Trophoblast cell (in vitro differentiated cells and primary cell): ENCODE results near the gene NOTCH3.

Experiments
- DNase-seq, 2 donors: peaks; one replicate each; pipeline ENCODE4 v3.0.0-alpha.2; 2016
- H2AFZ ChIP-seq: 2 replicates; pipeline ENCODE4 v1.6.1; 2013; ENCODE audit warnings: low read length, moderate library complexity, mild to moderate bottlenecking; ENCODE audit not compliant: insufficient read depth, poor library complexity
- H2AK5ac ChIP-seq: 2 replicates; pipeline ENCODE4 v1.6.1; 2013; ENCODE audit warnings: mild to moderate bottlenecking, low read length
- H2BK120ac ChIP-seq: 2 replicates; pipeline ENCODE4 v1.6.1; 2013; ENCODE audit warnings: low read length, mild to moderate bottlenecking, moderate library complexity; ENCODE audit not compliant: insufficient read depth, poor library complexity
- H2BK12ac ChIP-seq: 2 replicates; pipeline ENCODE4 v1.6.1; 2013; ENCODE audit warnings: mild to moderate bottlenecking, low read length, moderate library complexity
- H2BK5ac ChIP-seq: 2 replicates; pipeline ENCODE4 v1.6.1; 2013; ENCODE audit warnings: low read length, low read depth, moderate library complexity, mild to moderate bottlenecking; ENCODE audit not compliant: poor library complexity
- H3K14ac ChIP-seq: 2 replicates; pipeline ENCODE4 v1.6.1; 2013; ENCODE audit warnings: mild to moderate bottlenecking, low read length
- H3K18ac ChIP-seq: 2 replicates; pipeline ENCODE4 v1.6.1; 2013; ENCODE audit warnings: mild to moderate bottlenecking, low read length
- H3K23ac ChIP-seq: 2 replicates; pipeline ENCODE4 v1.6.1; 2013; ENCODE audit warnings: low read length
- H3K27ac ChIP-seq: 2 replicates; pipeline ENCODE4 v1.5.1; 2013; ENCODE audit warnings: low read depth, mild to moderate bottlenecking, inconsistent platforms, low read length, moderate library complexity
- H3K27me3 ChIP-seq: 2 replicates; pipeline ENCODE4 v1.6.1; 2013; ENCODE audit warnings: inconsistent platforms, mild to moderate bottlenecking, low read length, moderate library complexity; ENCODE audit not compliant: insufficient read depth
- H3K36me3 ChIP-seq, 2 experiments: 1 replicate in 1 of 2; 2 replicates in 1 of 2; pipeline ENCODE4 v1.6.1; 2013; ENCODE audit warnings: low read length in 2 of 2, mild to moderate bottlenecking in 2 of 2, moderate library complexity in 1 of 2; ENCODE audit not compliant: insufficient read depth in 2 of 2, control insufficient read depth in 1 of 2
- H3K4ac ChIP-seq: 2 replicates; pipeline ENCODE4 v1.6.1; 2013; ENCODE audit warnings: low read depth, mild to moderate bottlenecking, low read length, moderate library complexity
- H3K4me1 ChIP-seq, 2 experiments: 1 replicate in 1 of 2; 2 replicates in 1 of 2; pipeline ENCODE4 v1.6.1; 2013; ENCODE audit warnings: low read length in 2 of 2, mild to moderate bottlenecking in 2 of 2, moderate library complexity in 1 of 2; ENCODE audit not compliant: insufficient read depth in 2 of 2, control insufficient read depth in 1 of 2
- H3K4me2 ChIP-seq: 2 replicates; pipeline ENCODE4 v1.6.1; 2013; ENCODE audit warnings: inconsistent platforms, mild to moderate bottlenecking, low read length, moderate library complexity
- H3K4me3 ChIP-seq: 2 replicates; pipeline ENCODE4 v1.5.1; 2013; ENCODE audit warnings: mild to moderate bottlenecking, low read depth, low read length, inconsistent platforms
- H3K79me1 ChIP-seq: one replicate; pipeline ENCODE4 v1.6.1; 2013; ENCODE audit warnings: low read length
- H3K79me2 ChIP-seq: 2 replicates; pipeline ENCODE4 v1.6.1; 2013; ENCODE audit warnings: low read length, mild to moderate bottlenecking; ENCODE audit not compliant: control insufficient read depth, insufficient read depth, poor library complexity
- H3K9ac ChIP-seq: 2 replicates; pipeline ENCODE4 v1.6.1; 2013; ENCODE audit warnings: mild to moderate bottlenecking, low read length
- H3K9me3 ChIP-seq: 2 replicates; pipeline ENCODE4 v1.6.1; 2013; ENCODE audit warnings: low read depth, mild to moderate bottlenecking, control low read depth, inconsistent platforms, low read length; ENCODE audit not compliant: insufficient read depth
- H4K12ac ChIP-seq: 2 replicates; pipeline ENCODE4 v1.6.1; 2013; ENCODE audit warnings: low read depth, mild to moderate bottlenecking, low read length, moderate library complexity
- H4K8ac ChIP-seq: 2 replicates; pipeline ENCODE4 v1.6.1; 2013; ENCODE audit warnings: low read depth, mild to moderate bottlenecking, low read length, moderate library complexity
- H4K91ac ChIP-seq: one replicate; pipeline ENCODE4 v1.6.1; 2013; ENCODE audit warnings: low read depth, mild to moderate bottlenecking, low read length, moderate library complexity
- WGBS: extraction: QIAGEN DNeasy Blood & Tissue Kit; methylation state at CpG from one replicate; pipeline ENCODE4 v1.1.7; 2013; ENCODE audit warnings: missing lambda C conversion rate; ENCODE audit not compliant: insufficient read length, insufficient coverage; ENCODE audit errors: extremely low coverage; 5-methylcytosine and 5-hydroxymethylcytosine counted together

NOTCH3 gene

DNA sequence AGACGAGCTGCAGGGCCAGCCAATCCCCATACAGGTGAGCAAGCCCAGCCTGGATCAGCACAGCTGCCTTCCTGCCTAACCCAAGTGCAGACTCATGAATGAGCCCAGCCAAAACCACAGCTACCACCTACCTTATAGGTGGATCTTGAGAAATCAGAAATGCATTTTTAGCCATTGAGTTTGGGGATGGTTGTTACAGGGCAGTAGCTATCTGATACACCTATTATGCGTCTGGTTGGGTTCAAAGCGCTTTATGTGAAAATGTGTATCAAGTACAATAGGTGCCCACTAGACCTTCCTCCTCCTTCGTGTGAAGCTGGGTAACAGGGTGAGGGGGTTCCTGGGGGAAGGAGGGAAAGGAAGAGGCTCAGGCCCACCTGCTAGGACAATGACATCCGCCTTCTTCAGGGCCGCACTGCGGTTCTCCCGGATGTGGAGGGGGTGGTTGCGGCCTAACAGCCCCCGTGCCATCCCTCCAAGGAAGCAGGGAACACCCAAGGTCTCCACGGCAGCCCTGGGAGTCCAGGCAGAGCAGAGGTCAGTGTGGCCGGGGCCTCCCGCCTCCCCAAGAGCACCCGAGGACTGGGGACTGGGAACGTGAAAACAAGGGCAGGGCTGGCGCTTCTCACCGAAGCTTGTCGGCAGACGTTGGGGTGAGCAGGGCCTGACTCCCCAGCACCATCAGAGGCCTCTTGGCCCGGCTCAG is 81.9 kb downstream of the NOTCH3 start:
- no peak overlapping the region for H2AFZ ChIP-seq
- H3K4me1 ChIP-seq: peaks cover 4 to 6% of the 10 kb centered on the region in 2 experiments
- no peak overlapping the region for H3K4me2 ChIP-seq
- H4K8ac ChIP-seq: no peak overlapping the region
- no peak overlapping the region for H4K91ac ChIP-seq
- H3K4me3 ChIP-seq: no peak overlapping the region
- no peak overlapping the region for H3K23ac ChIP-seq
- H2BK12ac ChIP-seq: no peak overlapping the region
- no peak overlapping the region for H2BK120ac ChIP-seq
- H3K36me3 ChIP-seq: peaks cover 82 to 83% of the 10 kb centered on the region in 2 experiments
- H3K18ac ChIP-seq: peak overlapping the region; percentile 5
- no peak overlapping the region for H4K12ac ChIP-seq
- no peak overlapping the region for H3K27ac ChIP-seq
- WGBS: no CpG with 5 or more reads among the region's 20 CpGs
- no peak overlapping the region for H3K14ac ChIP-seq
- no peak overlapping the region for H3K9ac ChIP-seq
- no peaks in the 10 kb centered on the region for H3K79me2 ChIP-seq
- no peak for DNase-seq
- no peaks in the 10 kb centered on the region for H3K27me3 ChIP-seq
- H3K9me3 ChIP-seq: peaks cover 5% of the 10 kb centered on the region
- no peak overlapping the region for H2BK5ac ChIP-seq
- H3K4ac ChIP-seq: no peak overlapping the region
- no peaks in the 10 kb centered on the region for H3K79me1 ChIP-seq
- H2AK5ac ChIP-seq: peak overlapping the region; percentile 9

DNA sequence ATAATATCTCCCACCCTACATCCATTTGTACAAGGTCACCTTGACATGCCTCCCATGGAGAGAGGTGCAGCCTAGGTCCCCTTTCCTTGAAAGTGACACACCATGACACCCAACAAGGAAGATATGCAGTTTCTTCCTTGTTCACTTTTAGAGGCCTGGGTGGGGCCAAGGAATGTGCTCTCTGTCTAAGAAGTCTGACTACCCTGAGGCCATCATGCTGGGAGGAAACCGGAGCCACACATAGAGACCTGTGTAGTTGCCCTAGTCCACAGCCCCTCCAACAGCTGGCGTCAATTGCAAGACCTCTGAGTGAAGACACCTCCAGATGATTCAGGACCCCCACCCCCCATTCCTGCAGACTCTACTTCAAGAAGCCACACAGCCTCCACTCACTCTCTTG is 82.5 kb downstream of the NOTCH3 start:
- no CpG with 5 or more reads among the region's 2 CpGs for WGBS
- Histone ChIP-seq H2AK5ac (no peak overlapping the region), H3K9ac (no peak overlapping the region), H2BK5ac (no peak overlapping the region), H3K79me1 (no peaks in the 10 kb centered on the region), H3K27ac (no peak overlapping the region), H3K14ac (no peak overlapping the region), H4K12ac (no peak overlapping the region), H2BK12ac (no peak overlapping the region), H3K9me3 (peaks cover 5% of the 10 kb centered on the region), H3K4me2 (no peak overlapping the region), H3K79me2 (no peaks in the 10 kb centered on the region), H4K8ac (no peak overlapping the region), H3K23ac (no peak overlapping the region), H3K36me3 (peaks cover 84 to 88% of the 10 kb centered on the region in 2 experiments), H3K4ac (no peak overlapping the region), H3K27me3 (no peaks in the 10 kb centered on the region), H3K4me1 (peaks cover 4 to 6% of the 10 kb centered on the region in 2 experiments), H3K18ac (no peak overlapping the region), H3K4me3 (no peak overlapping the region), H2BK120ac (no peak overlapping the region), H4K91ac (no peak overlapping the region), H2AFZ (no peak overlapping the region)
- DNase-seq: peak; percentile 61 to 75

DNA sequence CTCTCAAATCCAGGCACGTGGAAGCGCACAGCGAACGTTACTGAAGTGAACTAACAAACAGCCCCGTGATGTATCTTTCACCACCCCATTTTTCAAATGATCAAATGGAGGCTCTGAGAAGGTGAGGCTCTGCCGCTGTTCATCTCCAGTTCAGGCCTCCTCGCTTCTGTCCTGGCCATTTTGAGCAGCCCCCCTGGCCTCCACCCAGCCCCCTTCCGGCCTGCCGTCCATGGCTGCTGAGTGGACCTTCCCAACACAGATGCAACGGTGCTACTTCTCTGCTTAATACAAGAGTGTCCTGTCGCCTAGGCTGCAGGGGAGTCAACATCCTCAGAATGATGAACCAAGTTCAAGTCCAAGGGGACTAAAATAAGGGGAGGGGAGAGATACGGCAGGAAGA is 83.9 kb downstream of the NOTCH3 start:
- H2AFZ ChIP-seq: no peak overlapping the region
- H2BK5ac ChIP-seq: no peak overlapping the region
- H3K4me2 ChIP-seq: no peak overlapping the region
- H4K8ac ChIP-seq: no peak overlapping the region
- H3K4me1 ChIP-seq: peaks cover 4 to 6% of the 10 kb centered on the region in 2 experiments
- DNase-seq: no peak
- no peak overlapping the region for H4K91ac ChIP-seq
- H3K79me1 ChIP-seq: no peaks in the 10 kb centered on the region
- no peak overlapping the region for H3K27ac ChIP-seq
- no peak overlapping the region for H3K14ac ChIP-seq
- H3K27me3 ChIP-seq: no peaks in the 10 kb centered on the region
- no peak overlapping the region for H4K12ac ChIP-seq
- H3K4ac ChIP-seq: no peak overlapping the region
- H3K9ac ChIP-seq: no peak overlapping the region
- no peaks in the 10 kb centered on the region for H3K79me2 ChIP-seq
- no peak overlapping the region for H2AK5ac ChIP-seq
- no CpG with 5 or more reads among the region's 12 CpGs for WGBS
- H3K4me3 ChIP-seq: no peak overlapping the region
- no peak overlapping the region for H2BK120ac ChIP-seq
- H3K23ac ChIP-seq: no peak overlapping the region
- H3K9me3 ChIP-seq: peaks cover 9% of the 10 kb centered on the region
- no peak overlapping the region for H3K18ac ChIP-seq
- H2BK12ac ChIP-seq: no peak overlapping the region
- H3K36me3 ChIP-seq: peaks cover 80 to 90% of the 10 kb centered on the region in 2 experiments

DNA sequence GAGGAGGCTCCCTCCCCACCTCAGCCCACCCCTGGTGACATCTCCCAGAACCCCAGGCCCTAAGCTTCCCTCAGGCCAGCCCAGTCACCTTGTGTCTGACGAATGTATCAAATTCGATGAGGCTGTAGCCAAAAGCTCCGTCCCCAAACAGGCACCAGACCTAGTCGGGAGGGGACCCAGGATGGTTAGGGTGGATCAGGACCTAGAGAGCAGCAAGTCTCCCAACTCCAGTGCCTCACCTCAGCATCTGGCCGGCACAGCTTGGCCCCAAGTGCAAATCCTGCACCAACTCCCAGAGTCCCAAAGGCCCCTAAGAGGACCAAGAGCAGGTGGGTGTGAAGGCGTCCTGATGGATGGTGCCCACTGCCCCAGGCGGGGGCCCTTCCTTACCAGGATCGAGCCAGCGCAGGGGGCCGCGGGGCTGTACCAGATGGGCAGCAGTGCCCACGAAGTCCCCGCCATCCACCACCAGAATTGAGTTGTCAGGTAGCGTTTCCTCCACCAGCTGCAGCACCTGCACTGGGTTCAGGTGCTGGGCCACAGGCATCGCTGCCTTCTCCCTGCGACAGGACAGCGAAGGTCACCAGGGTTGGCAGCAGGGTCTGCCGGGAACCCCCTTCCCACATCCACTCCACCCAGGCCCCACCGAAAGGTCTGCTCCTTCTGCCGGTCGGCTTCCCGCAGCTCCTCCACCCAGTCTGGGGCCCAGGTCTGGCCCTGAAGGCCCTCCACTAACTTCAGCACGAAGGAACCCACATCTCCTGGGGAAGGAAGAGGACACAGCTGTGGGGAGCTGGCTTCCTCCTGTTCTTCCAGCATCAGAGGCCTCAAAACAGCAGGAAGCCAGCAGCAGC is 84.8 kb downstream of the NOTCH3 start:
- Histone ChIP-seq H3K4ac (no peak overlapping the region), H3K79me1 (no peaks in the 10 kb centered on the region), H3K27me3 (no peaks in the 10 kb centered on the region), H2BK5ac (no peak overlapping the region), H3K4me2 (no peak overlapping the region), H2AK5ac (no peak overlapping the region), H3K14ac (no peak overlapping the region), H3K18ac (no peak overlapping the region), H4K91ac (no peak overlapping the region), H3K4me3 (no peak overlapping the region), H3K36me3 (peaks cover 89 to 96% of the 10 kb centered on the region in 2 experiments), H3K9me3 (peaks cover 9% of the 10 kb centered on the region), H4K12ac (no peak overlapping the region), H2BK120ac (no peak overlapping the region), H3K4me1 (peaks cover 4 to 6% of the 10 kb centered on the region in 2 experiments), H2AFZ (no peak overlapping the region), H2BK12ac (no peak overlapping the region), H4K8ac (no peak overlapping the region), H3K79me2 (no peaks in the 10 kb centered on the region), H3K23ac (no peak overlapping the region), H3K27ac (no peak overlapping the region), H3K9ac (no peak overlapping the region)
- no CpG with 5 or more reads among the region's 23 CpGs for WGBS
- no peak for DNase-seq
